ENCODE results near the gene OASL.

DNA sequence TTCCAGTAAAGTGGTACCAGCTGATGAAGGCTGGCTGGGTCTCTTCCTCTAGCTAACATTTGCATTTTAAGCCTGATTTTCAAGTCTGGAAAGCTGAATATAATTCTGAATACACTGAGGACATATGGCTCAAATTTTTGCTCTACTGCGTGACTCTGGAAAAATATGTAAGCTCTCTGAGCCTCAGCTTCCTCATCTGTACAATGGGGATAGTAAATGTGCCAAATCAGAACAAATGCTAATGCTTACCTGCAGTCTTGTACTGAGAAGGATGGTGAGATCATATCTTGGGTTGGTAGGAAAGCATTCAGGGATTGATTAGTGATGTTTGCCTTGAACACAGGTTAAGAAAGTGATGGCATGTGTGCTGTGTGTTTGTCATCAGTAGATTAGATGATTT, 46.1 kb downstream of the OASL start:
- TF ChIP-seq, protein P1, sequence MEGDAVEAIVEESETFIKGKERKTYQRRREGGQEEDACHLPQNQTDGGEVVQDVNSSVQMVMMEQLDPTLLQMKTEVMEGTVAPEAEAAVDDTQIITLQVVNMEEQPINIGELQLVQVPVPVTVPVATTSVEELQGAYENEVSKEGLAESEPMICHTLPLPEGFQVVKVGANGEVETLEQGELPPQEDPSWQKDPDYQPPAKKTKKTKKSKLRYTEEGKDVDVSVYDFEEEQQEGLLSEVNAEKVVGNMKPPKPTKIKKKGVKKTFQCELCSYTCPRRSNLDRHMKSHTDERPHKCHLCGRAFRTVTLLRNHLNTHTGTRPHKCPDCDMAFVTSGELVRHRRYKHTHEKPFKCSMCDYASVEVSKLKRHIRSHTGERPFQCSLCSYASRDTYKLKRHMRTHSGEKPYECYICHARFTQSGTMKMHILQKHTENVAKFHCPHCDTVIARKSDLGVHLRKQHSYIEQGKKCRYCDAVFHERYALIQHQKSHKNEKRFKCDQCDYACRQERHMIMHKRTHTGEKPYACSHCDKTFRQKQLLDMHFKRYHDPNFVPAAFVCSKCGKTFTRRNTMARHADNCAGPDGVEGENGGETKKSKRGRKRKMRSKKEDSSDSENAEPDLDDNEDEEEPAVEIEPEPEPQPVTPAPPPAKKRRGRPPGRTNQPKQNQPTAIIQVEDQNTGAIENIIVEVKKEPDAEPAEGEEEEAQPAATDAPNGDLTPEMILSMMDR (conservative IDR thresholded peaks at IDR 0.05 in 1 of 2, IDR thresholded peaks at IDR 0.05 in 1 of 2; ENCODE audit: extremely low read depth in 1 of 2, insufficient read depth in 1 of 2, low read depth in 1 of 2, low read length in 2 of 2) = no peak
- no peak for TF ChIP-seq EZH2 (IDR thresholded peaks at IDR 0.05; ENCODE audit: borderline replicate concordance, low read length)
